ENCODE results near the gene EDEM1.
A peak's percentile ranks its signal among the peaks of the same experiment; 100 is the strongest.

The EDEM1 gene

DNA sequence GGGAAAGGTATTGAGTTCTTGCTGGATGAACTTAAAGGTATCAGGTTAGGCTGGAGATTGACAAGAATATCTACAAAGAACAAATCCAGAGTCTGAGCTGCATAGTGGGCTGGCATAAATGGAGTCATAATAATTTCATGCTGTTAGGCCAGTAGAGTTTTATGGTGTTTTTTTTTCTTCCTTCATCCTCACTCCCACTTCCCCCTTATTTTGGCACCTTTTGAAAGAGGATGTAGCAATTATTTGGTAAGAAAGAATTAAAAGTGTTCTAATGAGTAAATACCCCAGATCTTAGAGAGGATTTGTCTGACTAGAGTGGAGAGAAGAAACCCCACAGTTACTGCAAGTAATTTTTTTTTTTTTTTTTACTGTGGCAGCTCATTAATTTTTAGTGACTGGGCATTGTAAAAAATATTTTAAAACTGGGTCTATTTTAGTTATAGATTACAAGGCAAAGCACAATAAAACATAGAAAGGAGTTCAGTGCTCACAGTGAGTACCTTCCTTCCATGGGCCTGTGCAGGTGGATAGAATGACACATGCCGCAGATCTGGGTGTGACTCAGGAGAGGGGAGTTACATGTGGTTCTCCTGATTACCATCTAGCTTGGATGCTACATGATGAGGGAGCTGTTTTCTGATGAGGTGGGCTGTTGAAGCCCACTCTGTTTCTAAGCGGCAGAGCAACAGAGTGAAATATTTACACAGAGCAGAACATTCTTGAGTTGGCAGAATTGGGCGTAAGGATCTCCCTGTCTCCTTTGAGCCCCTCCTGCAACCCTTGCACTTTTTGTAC lies 5.3 kb downstream of the EDEM1 start:
- no peak overlapping the region for H3K4me3 ChIP-seq (ENCODE audit: low read depth, low read length)
- no peak for DNase-seq (ENCODE audit: low read depth)
- TF ChIP-seq, protein P1, sequence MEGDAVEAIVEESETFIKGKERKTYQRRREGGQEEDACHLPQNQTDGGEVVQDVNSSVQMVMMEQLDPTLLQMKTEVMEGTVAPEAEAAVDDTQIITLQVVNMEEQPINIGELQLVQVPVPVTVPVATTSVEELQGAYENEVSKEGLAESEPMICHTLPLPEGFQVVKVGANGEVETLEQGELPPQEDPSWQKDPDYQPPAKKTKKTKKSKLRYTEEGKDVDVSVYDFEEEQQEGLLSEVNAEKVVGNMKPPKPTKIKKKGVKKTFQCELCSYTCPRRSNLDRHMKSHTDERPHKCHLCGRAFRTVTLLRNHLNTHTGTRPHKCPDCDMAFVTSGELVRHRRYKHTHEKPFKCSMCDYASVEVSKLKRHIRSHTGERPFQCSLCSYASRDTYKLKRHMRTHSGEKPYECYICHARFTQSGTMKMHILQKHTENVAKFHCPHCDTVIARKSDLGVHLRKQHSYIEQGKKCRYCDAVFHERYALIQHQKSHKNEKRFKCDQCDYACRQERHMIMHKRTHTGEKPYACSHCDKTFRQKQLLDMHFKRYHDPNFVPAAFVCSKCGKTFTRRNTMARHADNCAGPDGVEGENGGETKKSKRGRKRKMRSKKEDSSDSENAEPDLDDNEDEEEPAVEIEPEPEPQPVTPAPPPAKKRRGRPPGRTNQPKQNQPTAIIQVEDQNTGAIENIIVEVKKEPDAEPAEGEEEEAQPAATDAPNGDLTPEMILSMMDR (IDR thresholded peaks at IDR 0.05; ENCODE audit: control insufficient read depth, extremely low read depth, insufficient read depth): no peak

DNA sequence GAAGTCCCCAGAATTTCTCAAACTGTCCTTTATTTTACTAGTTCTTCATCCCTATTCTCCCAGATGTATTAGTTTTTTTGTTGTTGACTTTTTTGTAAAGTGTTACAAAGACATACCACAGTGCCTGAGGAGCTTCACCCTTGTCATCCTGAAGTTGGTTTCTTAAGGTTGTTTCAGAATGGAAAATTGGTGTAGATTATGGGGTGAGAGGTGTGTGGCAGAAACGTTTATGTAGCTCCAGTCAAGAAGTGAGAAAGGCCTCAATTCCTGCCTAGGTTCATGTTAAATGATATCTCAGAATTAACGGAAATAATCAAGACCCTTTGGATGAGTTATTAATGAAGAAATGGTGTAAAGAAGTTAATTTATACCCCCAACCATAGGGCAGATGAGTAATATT lies 6.8 kb downstream of the EDEM1 start:
- no peak for DNase-seq (ENCODE audit: low read depth)
- no peak overlapping the region for H3K4me3 ChIP-seq (ENCODE audit: low read depth, low read length)
- TF ChIP-seq, protein P1 (IDR thresholded peaks at IDR 0.05; ENCODE audit: control insufficient read depth, extremely low read depth, insufficient read depth): no peak

GRCh38 chr3:5194801-5195509 lies 7.4 kb downstream of the EDEM1 start:
- H3K4me3 ChIP-seq (ENCODE audit: low read depth, low read length): no peak overlapping the region
- DNase-seq (ENCODE audit: low read depth): peak; percentile 56
- TF ChIP-seq, protein P1 (IDR thresholded peaks at IDR 0.05; ENCODE audit: control insufficient read depth, extremely low read depth, insufficient read depth): no peak

DNA sequence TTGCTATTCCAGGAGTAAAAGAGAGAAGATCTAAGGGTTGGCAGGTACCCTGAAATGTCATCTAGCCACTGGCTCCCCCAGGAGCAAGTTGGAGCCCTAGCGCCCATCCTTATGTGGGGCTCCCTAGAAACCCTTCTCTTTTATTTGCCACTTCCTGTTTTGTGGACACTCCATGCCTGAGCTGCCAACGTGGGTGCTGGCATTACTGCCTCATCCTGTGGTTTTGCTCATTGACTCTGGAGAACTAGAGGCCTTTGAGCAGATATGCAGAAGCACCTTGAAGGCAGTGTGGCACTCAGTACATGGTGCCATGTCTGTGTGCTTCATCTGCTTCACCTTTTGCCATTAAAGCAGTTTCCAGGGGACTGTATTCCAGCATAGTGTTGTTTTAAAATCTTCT lies 8.1 kb downstream of the EDEM1 start:
- H3K4me3 ChIP-seq (ENCODE audit: low read depth, low read length): no peak overlapping the region
- no peak for DNase-seq (ENCODE audit: low read depth)
- TF ChIP-seq, protein P1 (IDR thresholded peaks at IDR 0.05; ENCODE audit: control insufficient read depth, extremely low read depth, insufficient read depth): no peak

GRCh38 chr3:5197022-5197421 lies 9.5 kb downstream of the EDEM1 start:
- DNase-seq (ENCODE audit: low read depth): no peak

DNA sequence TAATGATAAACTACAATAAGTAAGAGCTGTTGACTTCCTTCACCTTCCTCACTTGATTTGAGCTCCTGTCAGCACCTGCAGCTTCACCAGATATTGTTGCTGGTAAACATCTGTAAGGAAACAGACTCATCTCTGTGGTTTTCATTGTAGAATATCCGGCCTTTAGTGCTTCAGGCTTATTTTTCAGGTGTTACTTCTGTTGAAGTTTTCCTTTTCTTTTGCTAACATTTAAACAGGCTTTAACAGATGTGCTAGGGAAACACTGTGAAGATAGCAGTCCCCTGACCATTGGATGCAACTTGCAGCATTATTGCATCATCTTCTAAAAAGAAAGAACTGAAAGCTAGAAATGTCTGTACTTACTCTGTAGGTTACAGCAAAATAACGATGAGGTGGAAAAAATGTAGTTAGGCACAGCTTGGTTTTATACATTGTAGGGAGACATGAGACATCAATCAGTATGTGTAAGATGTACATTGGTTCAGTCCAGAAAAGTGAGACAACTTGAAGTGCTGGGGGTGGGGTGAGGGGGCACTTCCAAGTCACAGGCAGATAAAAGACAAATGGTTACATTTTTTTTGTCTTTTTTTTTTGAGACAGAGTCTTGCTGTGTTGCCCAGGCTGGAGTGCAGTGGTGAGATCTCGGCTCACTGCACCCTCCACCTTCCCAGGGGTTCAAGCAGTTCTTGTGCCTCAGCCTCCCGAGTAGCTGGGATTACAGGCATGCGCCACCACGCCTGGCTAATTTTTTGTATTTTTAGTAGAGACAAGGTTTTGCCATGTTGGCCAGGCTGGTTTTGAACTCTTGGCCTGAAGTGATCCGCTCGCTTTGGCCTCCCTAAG lies 10.2 kb downstream of the EDEM1 start:
- DNase-seq (ENCODE audit: low read depth): no peak
- no peak overlapping the region for H3K4me3 ChIP-seq (ENCODE audit: low read depth, low read length)
- TF ChIP-seq, protein P1 (IDR thresholded peaks at IDR 0.05; ENCODE audit: control insufficient read depth, extremely low read depth, insufficient read depth): no peak

More at GRCh38 chr3:5197022-5197421, 9.5 kb downstream of the EDEM1 start:
- TF ChIP-seq, protein P1 (IDR thresholded peaks at IDR 0.05; ENCODE audit: control insufficient read depth, extremely low read depth, insufficient read depth): no peak
- no peak overlapping the region for H3K4me3 ChIP-seq (ENCODE audit: low read depth, low read length)

All from LNCaP clone FGC (cell line).